ENCODE results near the gene TEX13D.

DNA sequence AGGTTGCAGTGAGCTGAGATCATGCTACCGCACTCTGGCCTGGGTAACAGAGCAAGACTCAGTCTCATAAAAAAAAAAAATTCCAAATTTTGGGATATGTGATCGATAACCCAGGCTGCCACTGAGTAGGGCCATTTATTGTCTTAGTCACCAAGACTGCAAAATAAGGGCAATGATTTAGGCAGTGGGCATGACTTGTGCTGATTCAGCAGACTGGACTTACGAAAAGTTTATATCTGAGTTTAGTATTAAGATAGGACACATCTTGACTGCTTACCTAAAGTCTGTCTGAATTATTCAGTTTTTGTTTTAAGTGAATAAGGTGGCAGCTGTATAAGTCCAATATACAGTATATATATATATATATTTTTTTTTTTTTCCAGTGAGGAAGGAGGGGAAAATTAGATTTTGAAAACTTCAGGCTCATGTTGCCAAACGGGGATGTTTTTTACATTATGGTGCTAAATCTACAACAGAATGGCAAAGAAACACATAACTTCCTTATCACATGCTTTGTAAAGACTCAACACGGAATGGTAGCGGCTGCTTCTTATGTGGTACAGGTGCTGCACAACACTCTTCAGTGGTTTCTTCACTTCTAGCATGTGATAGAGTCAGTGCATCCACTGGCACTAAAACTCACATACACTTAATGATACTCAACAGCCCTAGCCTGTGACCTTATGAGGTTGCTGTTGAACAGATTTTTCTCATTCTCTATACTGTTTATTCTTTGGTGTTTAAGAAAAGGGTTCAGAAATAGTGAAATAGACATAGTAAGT, 6.5 kb downstream of the TEX13D start:
- TF ChIP-seq, protein P1, sequence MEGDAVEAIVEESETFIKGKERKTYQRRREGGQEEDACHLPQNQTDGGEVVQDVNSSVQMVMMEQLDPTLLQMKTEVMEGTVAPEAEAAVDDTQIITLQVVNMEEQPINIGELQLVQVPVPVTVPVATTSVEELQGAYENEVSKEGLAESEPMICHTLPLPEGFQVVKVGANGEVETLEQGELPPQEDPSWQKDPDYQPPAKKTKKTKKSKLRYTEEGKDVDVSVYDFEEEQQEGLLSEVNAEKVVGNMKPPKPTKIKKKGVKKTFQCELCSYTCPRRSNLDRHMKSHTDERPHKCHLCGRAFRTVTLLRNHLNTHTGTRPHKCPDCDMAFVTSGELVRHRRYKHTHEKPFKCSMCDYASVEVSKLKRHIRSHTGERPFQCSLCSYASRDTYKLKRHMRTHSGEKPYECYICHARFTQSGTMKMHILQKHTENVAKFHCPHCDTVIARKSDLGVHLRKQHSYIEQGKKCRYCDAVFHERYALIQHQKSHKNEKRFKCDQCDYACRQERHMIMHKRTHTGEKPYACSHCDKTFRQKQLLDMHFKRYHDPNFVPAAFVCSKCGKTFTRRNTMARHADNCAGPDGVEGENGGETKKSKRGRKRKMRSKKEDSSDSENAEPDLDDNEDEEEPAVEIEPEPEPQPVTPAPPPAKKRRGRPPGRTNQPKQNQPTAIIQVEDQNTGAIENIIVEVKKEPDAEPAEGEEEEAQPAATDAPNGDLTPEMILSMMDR (IDR thresholded peaks at IDR 0.05; ENCODE audit: low read length), result no peak
- no peak for TF ChIP-seq EZH2 (IDR thresholded peaks at IDR 0.05; ENCODE audit: borderline replicate concordance, low read length)

Measured in OCI-LY1 (cell line).